ENCODE measurements around the gene CRY1. TPM values are rescaled to one million over a fixed set of nuclear protein-coding genes. Genes with fewer than 3 reads are reported as not detected.

CRY1 gene
- total RNA-seq, 1 donor from 2014 or later: 21.2 TPM

GRCh38 chr12:106950591-106950990 is 142.8 kb downstream of the CRY1 start:
- no peak for DNase-seq (ENCODE audit: low spot score)
- no peaks in the 10 kb centered on the region for H3K36me3 Mint-ChIP-seq (ENCODE audit: low read depth)
- no peaks in the 10 kb centered on the region for H3K27me3 Mint-ChIP-seq (ENCODE audit: low read depth)
- no peak overlapping the region for H3K4me3 Mint-ChIP-seq (ENCODE audit: unreplicated experiment)
- peaks cover 4% of the 10 kb centered on the region for H3K9me3 Mint-ChIP-seq (ENCODE audit: low read depth)
- H3K27ac Mint-ChIP-seq (ENCODE audit: unreplicated experiment): no peak overlapping the region
- H3K4me1 Mint-ChIP-seq (ENCODE audit: low read depth): peaks cover 13% of the 10 kb centered on the region
- TF ChIP-seq CTCF (IDR thresholded peaks at IDR 0.05): no peak

- peaks cover 7% of the 10 kb centered on the region for H3K9me3 Mint-ChIP-seq (ENCODE audit: low read depth)
- H3K27me3 Mint-ChIP-seq (ENCODE audit: low read depth): no peaks in the 10 kb centered on the region
- H3K27ac Mint-ChIP-seq (ENCODE audit: unreplicated experiment): no peak overlapping the region
- no peaks in the 10 kb centered on the region for H3K36me3 Mint-ChIP-seq (ENCODE audit: low read depth)
- no peak overlapping the region for H3K4me3 Mint-ChIP-seq (ENCODE audit: unreplicated experiment)
- no peak for DNase-seq (ENCODE audit: low spot score)
- H3K4me1 Mint-ChIP-seq (ENCODE audit: low read depth): no peaks in the 10 kb centered on the region
- no peak for TF ChIP-seq CTCF (IDR thresholded peaks at IDR 0.05)
Observed at GRCh38 chr12:106947461-106947860, 145.9 kb downstream of the CRY1 start.

- no peak overlapping the region for H3K27ac Mint-ChIP-seq (ENCODE audit: unreplicated experiment)
Observed at GRCh38 chr12:106945261-106945851, 148.0 kb downstream of the CRY1 start.

GRCh38 chr12:106942775-106943174 is 150.6 kb downstream of the CRY1 start:
- Mint-ChIP-seq H3K36me3 (ENCODE audit: low read depth) (no peaks in the 10 kb centered on the region), H3K4me3 (ENCODE audit: unreplicated experiment) (no peak overlapping the region), H3K27me3 (ENCODE audit: low read depth) (no peaks in the 10 kb centered on the region), H3K4me1 (ENCODE audit: low read depth) (no peaks in the 10 kb centered on the region), H3K27ac (ENCODE audit: unreplicated experiment) (no peak overlapping the region), H3K9me3 (ENCODE audit: low read depth) (peaks cover 3% of the 10 kb centered on the region)
- no peak for TF ChIP-seq CTCF (IDR thresholded peaks at IDR 0.05)
- DNase-seq (ENCODE audit: low spot score): no peak

More at GRCh38 chr12:106945261-106945851, 148.0 kb downstream of the CRY1 start:
- no peaks in the 10 kb centered on the region for H3K27me3 Mint-ChIP-seq (ENCODE audit: low read depth)
- peaks cover 7% of the 10 kb centered on the region for H3K9me3 Mint-ChIP-seq (ENCODE audit: low read depth)
- no peak for DNase-seq (ENCODE audit: low spot score)
- no peak for TF ChIP-seq CTCF (IDR thresholded peaks at IDR 0.05)
- no peak overlapping the region for H3K4me3 Mint-ChIP-seq (ENCODE audit: unreplicated experiment)
- H3K4me1 Mint-ChIP-seq (ENCODE audit: low read depth): no peaks in the 10 kb centered on the region
- H3K36me3 Mint-ChIP-seq (ENCODE audit: low read depth): no peaks in the 10 kb centered on the region

GRCh38 chr12:106941481-106942156 is 151.7 kb downstream of the CRY1 start:
- Mint-ChIP-seq H3K27ac (ENCODE audit: unreplicated experiment) (no peak overlapping the region), H3K9me3 (ENCODE audit: low read depth) (peaks cover 3% of the 10 kb centered on the region), H3K4me1 (ENCODE audit: low read depth) (no peaks in the 10 kb centered on the region), H3K36me3 (ENCODE audit: low read depth) (no peaks in the 10 kb centered on the region), H3K27me3 (ENCODE audit: low read depth) (no peaks in the 10 kb centered on the region), H3K4me3 (ENCODE audit: unreplicated experiment) (no peak overlapping the region)
- DNase-seq (ENCODE audit: low spot score): no peak
- no peak for TF ChIP-seq CTCF (IDR thresholded peaks at IDR 0.05)

Other genes with a start within 250 kb of the CRY1 start
- 135 to 172 TPM (median 139 TPM) in 3 replicates for gene TMEM263, start 137.6 kb downstream of the CRY1 start, total RNA-seq
- 7.0 to 12.3 TPM (median 7.5 TPM) in 3 replicates for gene MTERF2, start 106.4 kb downstream of the CRY1 start, total RNA-seq